ENCODE results near the gene ASRGL1. TPM values are rescaled to one million over a fixed set of nuclear protein-coding genes. Genes with fewer than 3 reads are reported as not detected.
"Not testable (repeated sequence)": the region's sequence is repeated elsewhere in the genome, so short reads cannot be mapped to it uniquely, and the experiment has no call there.

The ASRGL1 gene
- total RNA-seq, 1 donor from 2014 or later: 2.9 TPM

DNA sequence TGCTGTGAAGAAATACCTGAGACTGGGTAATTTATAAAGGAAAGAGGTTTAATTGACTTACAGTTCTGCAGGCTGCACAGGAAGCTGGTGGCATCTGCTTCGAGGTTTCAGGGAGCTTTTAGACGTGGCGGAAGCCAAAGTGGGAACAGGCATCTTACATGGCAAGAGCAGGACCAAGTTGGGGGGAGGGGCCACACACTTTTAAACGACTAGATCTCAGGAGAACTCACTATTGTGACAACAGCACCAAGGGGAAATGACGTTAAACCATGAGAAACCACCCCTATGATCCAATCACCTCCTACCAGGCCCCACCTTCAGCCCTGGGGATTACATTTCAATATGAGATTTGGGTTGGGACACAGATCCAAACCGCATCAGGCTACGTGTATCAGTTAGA, 27.3 kb upstream of the ASRGL1 start:
- H3K4me1 Mint-ChIP-seq (ENCODE audit: unreplicated experiment): peaks cover 3% of the 10 kb centered on the region
- H3K27me3 Mint-ChIP-seq (ENCODE audit: unreplicated experiment): peaks cover 48% of the 10 kb centered on the region
- no peak for TF ChIP-seq CTCF (IDR thresholded peaks at IDR 0.05)
- no peak overlapping the region for H3K4me3 Mint-ChIP-seq (ENCODE audit: unreplicated experiment)
- no peak for DNase-seq (ENCODE audit: extremely low spot score, unreplicated experiment)
- no peak overlapping the region for H3K27ac Mint-ChIP-seq (ENCODE audit: unreplicated experiment)
- no peaks in the 10 kb centered on the region for H3K36me3 Mint-ChIP-seq (ENCODE audit: unreplicated experiment)
- H3K9me3 Mint-ChIP-seq (ENCODE audit: unreplicated experiment): peaks cover 3% of the 10 kb centered on the region

- no peaks in the 10 kb centered on the region for H3K9me3 Mint-ChIP-seq (ENCODE audit: unreplicated experiment)
- no peaks in the 10 kb centered on the region for H3K36me3 Mint-ChIP-seq (ENCODE audit: unreplicated experiment)
- peaks cover 3% of the 10 kb centered on the region for H3K4me1 Mint-ChIP-seq (ENCODE audit: unreplicated experiment)
- H3K4me3 Mint-ChIP-seq (ENCODE audit: unreplicated experiment): no peak overlapping the region
- no peak overlapping the region for H3K27ac Mint-ChIP-seq (ENCODE audit: unreplicated experiment)
- peaks cover 66% of the 10 kb centered on the region for H3K27me3 Mint-ChIP-seq (ENCODE audit: unreplicated experiment)
- no peak for TF ChIP-seq CTCF (IDR thresholded peaks at IDR 0.05)
- no peak for DNase-seq (ENCODE audit: extremely low spot score, unreplicated experiment)
These were observed 21.8 kb upstream of the ASRGL1 start for GRCh38 chr11:62315431-62315830.

- Mint-ChIP-seq H3K27me3 (ENCODE audit: unreplicated experiment) (peaks cover 64% of the 10 kb centered on the region), H3K27ac (ENCODE audit: unreplicated experiment) (no peak overlapping the region), H3K9me3 (ENCODE audit: unreplicated experiment) (no peaks in the 10 kb centered on the region), H3K4me1 (ENCODE audit: unreplicated experiment) (no peaks in the 10 kb centered on the region), H3K4me3 (ENCODE audit: unreplicated experiment) (no peak overlapping the region), H3K36me3 (ENCODE audit: unreplicated experiment) (no peaks in the 10 kb centered on the region)
- no peak for TF ChIP-seq CTCF (IDR thresholded peaks at IDR 0.05)
- DNase-seq (ENCODE audit: extremely low spot score, unreplicated experiment): no peak
These were observed 14.7 kb upstream of the ASRGL1 start for GRCh38 chr11:62322524-62322923.

GRCh38 chr11:62324731-62325556, 12.3 kb upstream of the ASRGL1 start:
- no peaks in the 10 kb centered on the region for H3K36me3 Mint-ChIP-seq (ENCODE audit: unreplicated experiment)
- no peak overlapping the region for H3K27ac Mint-ChIP-seq (ENCODE audit: unreplicated experiment)
- DNase-seq (ENCODE audit: extremely low spot score, unreplicated experiment): no peak
- H3K4me3 Mint-ChIP-seq (ENCODE audit: unreplicated experiment): no peak overlapping the region
- peaks cover 63% of the 10 kb centered on the region for H3K27me3 Mint-ChIP-seq (ENCODE audit: unreplicated experiment)
- H3K9me3 Mint-ChIP-seq (ENCODE audit: unreplicated experiment): no peaks in the 10 kb centered on the region
- no peaks in the 10 kb centered on the region for H3K4me1 Mint-ChIP-seq (ENCODE audit: unreplicated experiment)
- peak; percentile 47 for TF ChIP-seq CTCF (IDR thresholded peaks at IDR 0.05)

DNA sequence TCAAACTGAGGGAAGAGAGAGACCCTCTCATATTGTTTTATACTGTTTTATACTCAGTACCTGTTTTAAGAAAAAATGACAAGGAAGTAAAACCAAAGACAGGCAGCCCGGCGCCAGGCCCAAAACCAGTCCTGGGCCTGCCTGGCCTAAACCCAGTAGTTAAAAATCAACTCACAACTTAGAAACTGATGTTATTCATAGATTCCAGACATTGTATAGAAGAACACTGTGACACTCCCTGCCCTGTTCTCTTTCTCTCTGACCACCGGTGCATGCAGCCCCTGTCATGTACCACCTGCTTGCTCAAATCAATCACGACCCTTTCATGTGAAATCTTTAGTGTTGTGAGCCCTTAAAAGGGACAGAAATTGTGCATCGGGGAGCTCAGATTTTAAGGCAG, 11.5 kb upstream of the ASRGL1 start:
- H3K27me3 Mint-ChIP-seq (ENCODE audit: unreplicated experiment): peaks cover 61% of the 10 kb centered on the region
- H3K9me3 Mint-ChIP-seq (ENCODE audit: unreplicated experiment); H3K4me1 Mint-ChIP-seq (ENCODE audit: unreplicated experiment); H3K36me3 Mint-ChIP-seq (ENCODE audit: unreplicated experiment); H3K27ac Mint-ChIP-seq (ENCODE audit: unreplicated experiment); H3K4me3 Mint-ChIP-seq (ENCODE audit: unreplicated experiment); DNase-seq (ENCODE audit: extremely low spot score, unreplicated experiment): not testable (repeated sequence)

DNA sequence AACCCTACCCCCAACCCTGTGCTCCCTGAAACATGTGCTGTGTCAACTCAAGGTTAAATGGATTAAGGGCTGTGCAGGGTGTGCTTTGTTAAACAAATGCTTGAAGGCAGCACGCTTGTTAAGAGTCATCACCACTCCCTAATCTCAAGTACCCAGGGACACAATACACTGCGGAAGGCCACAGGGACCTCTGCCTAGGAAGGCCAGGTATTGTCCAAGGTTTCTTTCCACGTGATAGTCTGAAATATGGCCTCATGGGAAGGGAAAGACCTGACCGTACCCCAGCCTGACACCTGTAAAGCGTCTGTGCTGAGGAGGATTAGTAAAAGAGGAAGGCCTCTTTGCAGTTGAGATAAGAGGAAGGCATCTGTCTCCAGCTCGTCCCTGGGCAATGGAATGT, 10.5 kb upstream of the ASRGL1 start:
- peaks cover 65% of the 10 kb centered on the region for H3K27me3 Mint-ChIP-seq (ENCODE audit: unreplicated experiment)
- H3K36me3 Mint-ChIP-seq (ENCODE audit: unreplicated experiment); H3K4me3 Mint-ChIP-seq (ENCODE audit: unreplicated experiment); H3K27ac Mint-ChIP-seq (ENCODE audit: unreplicated experiment); H3K9me3 Mint-ChIP-seq (ENCODE audit: unreplicated experiment); DNase-seq (ENCODE audit: extremely low spot score, unreplicated experiment); H3K4me1 Mint-ChIP-seq (ENCODE audit: unreplicated experiment): not testable (repeated sequence)

GRCh38 chr11:62327541-62327940, 9.7 kb upstream of the ASRGL1 start:
- H3K27ac Mint-ChIP-seq (ENCODE audit: unreplicated experiment); H3K9me3 Mint-ChIP-seq (ENCODE audit: unreplicated experiment); H3K4me3 Mint-ChIP-seq (ENCODE audit: unreplicated experiment); H3K4me1 Mint-ChIP-seq (ENCODE audit: unreplicated experiment); H3K36me3 Mint-ChIP-seq (ENCODE audit: unreplicated experiment); DNase-seq (ENCODE audit: extremely low spot score, unreplicated experiment): not testable (repeated sequence)
- H3K27me3 Mint-ChIP-seq (ENCODE audit: unreplicated experiment): peaks cover 69% of the 10 kb centered on the region

GRCh38 chr11:62331264-62331663, 6.0 kb upstream of the ASRGL1 start:
- not testable (repeated sequence) for H3K4me1 Mint-ChIP-seq (ENCODE audit: unreplicated experiment); H3K9me3 Mint-ChIP-seq (ENCODE audit: unreplicated experiment); H3K4me3 Mint-ChIP-seq (ENCODE audit: unreplicated experiment); H3K36me3 Mint-ChIP-seq (ENCODE audit: unreplicated experiment); H3K27ac Mint-ChIP-seq (ENCODE audit: unreplicated experiment); DNase-seq (ENCODE audit: extremely low spot score, unreplicated experiment)
- peaks cover 74% of the 10 kb centered on the region for H3K27me3 Mint-ChIP-seq (ENCODE audit: unreplicated experiment)

Data from osteocyte (in vitro differentiated cells).